CD4-positive, alpha-beta memory T cell (primary cell): ENCODE results near the gene ETV6. TPM values are rescaled to one million over a fixed set of nuclear protein-coding genes. Genes with fewer than 3 reads are reported as not detected.
"Not testable (repeated sequence)": the region's sequence is repeated elsewhere in the genome, so short reads cannot be mapped to it uniquely, and the experiment has no call there.

ENCODE experiments used
- CTCF ChIA-PET: fragments of 350-600 bp; sonication (Branson Sonifier 250); formaldehyde crosslinking; loops from one replicate; lab custom pipeline; 2021; ENCODE audit warnings: inconsistent platforms; ENCODE audit not compliant: partially characterized antibody; lab: Charles Lee
- POLR2A ChIA-PET: fragments of 350-600 bp; sonication (Branson Sonifier 250); formaldehyde crosslinking; loops from one replicate; lab custom pipeline; 2021; ENCODE audit not compliant: partially characterized antibody; lab: Charles Lee
- DNase-seq, 5 donors: peaks; one replicate each; pipeline versions ENCODE4 v3.0.0 to v3.0.0-alpha.2; 2020 to 2022; ENCODE audit warnings: mixed read lengths in 1 of 5
- H3K27ac ChIP-seq: one replicate; pipeline ENCODE4 v1.7.0; 2013; ENCODE audit warnings: low read depth, low read length
- H3K27me3 ChIP-seq: 2 replicates; pipeline ENCODE4 v1.7.0; 2013; ENCODE audit warnings: mild to moderate bottlenecking, low read length, moderate library complexity; ENCODE audit not compliant: insufficient read depth
- H3K36me3 ChIP-seq: 2 replicates; pipeline ENCODE4 v1.7.0; 2013; ENCODE audit warnings: mild to moderate bottlenecking, low read length, moderate library complexity; ENCODE audit not compliant: insufficient read depth
- H3K4me1 ChIP-seq: 2 replicates; pipeline ENCODE4 v1.7.0; 2013; ENCODE audit warnings: mild to moderate bottlenecking, low read length, moderate library complexity; ENCODE audit not compliant: insufficient read depth
- H3K4me3 ChIP-seq, 2 donors: one replicate each; pipeline ENCODE4 v1.7.0; 2013; ENCODE audit warnings: low read length in 2 of 2, mild to moderate bottlenecking in 1 of 2
- H3K9me3 ChIP-seq, 2 donors: one replicate each; pipeline ENCODE4 v1.7.0; 2013; ENCODE audit warnings: low read length in 2 of 2, control low read depth in 1 of 2; ENCODE audit not compliant: control insufficient read depth in 1 of 2
- H3K27ac Mint-ChIP-seq, 7 donors: one replicate each; pipeline ENCODE4 v1.8.0; 2020 to 2021; ENCODE audit warnings: mixed read lengths in 7 of 7, mild to moderate bottlenecking in 6 of 7, inconsistent platforms in 3 of 7, moderate library complexity in 3 of 7
- H3K27me3 Mint-ChIP-seq, 2 donors: one replicate each; pipeline ENCODE4 v1.8.0; 2020 to 2021; ENCODE audit warnings: mixed read lengths in 2 of 2
- H3K36me3 Mint-ChIP-seq, 2 donors: one replicate each; pipeline ENCODE4 v1.8.0; 2020 to 2021; ENCODE audit warnings: mixed read lengths in 2 of 2, inconsistent platforms in 1 of 2, mild to moderate bottlenecking in 1 of 2
- H3K4me1 Mint-ChIP-seq, 4 donors: one replicate each; pipeline ENCODE4 v1.8.0; 2020 to 2021; ENCODE audit warnings: mixed read lengths in 4 of 4, mild to moderate bottlenecking in 1 of 4
- H3K4me3 Mint-ChIP-seq, 8 donors: one replicate each; pipeline ENCODE4 v1.8.0; 2020 to 2021; ENCODE audit warnings: mixed read lengths in 8 of 8, mild to moderate bottlenecking in 7 of 8, moderate library complexity in 6 of 8, inconsistent platforms in 3 of 8
- H3K9me3 Mint-ChIP-seq, 8 donors: one replicate each; pipeline ENCODE4 v1.8.0; 2020 to 2021; ENCODE audit warnings: mixed read lengths in 8 of 8, mild to moderate bottlenecking in 5 of 8, inconsistent platforms in 3 of 8, moderate library complexity in 1 of 8
- intact Hi-C: fragments of 100-400 bp; cut with micrococcal nuclease; formaldehyde crosslinking; loops from one replicate; pipeline ENCODE4 v1.15.1; 2023
- polyA plus RNA-seq, 2 donors: library from polyadenylated mRNA; unstranded; fragments of 300-500 nt; fragmentation: Illumina TruSeq; gene quantifications; one replicate each; pipeline ENCODE4 v1.2.3, GENCODE V29; 2021
- total RNA-seq, 2 experiments: library from RNA; stranded (reverse); gene quantifications; one replicate each; pipeline ENCODE4 v1.2.3, GENCODE V29; 2021

Gene ETV6
- total and polyA plus RNA-seq, 4 experiments from 2014 or later: 3.3 to 43.9 (median 25.7) TPM

DNA sequence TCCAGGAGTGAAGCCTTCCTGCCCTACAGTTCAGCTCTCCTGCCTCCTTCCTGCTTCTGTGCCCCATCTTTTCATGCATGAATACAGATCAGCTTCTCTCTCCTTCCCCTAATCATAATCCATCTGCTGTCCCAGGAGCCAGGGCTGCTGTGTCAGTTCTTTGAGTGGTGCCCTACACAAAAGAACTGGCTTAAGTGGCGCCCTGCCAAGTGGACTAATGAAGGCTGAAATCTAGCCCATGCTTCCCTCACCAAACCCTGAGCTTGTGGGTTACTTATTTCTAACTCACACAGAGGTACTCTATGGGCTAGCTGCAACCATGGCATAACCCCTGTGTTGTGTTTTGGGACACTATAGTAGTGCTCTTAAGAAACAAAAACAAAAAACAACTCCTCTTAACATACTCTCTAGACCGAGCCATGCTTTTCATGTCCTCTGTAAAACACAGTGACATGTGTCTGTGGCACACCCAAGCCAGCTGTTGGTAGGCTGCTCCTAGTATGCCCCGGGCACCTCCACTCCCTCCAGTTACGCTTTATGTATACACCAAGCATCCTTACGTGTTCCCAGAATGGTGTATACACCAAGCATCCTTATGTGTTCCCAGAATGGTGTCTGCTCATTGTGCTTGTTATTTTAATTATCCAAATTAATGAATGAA, 19.3 kb upstream of the ETV6 start:
- Histone ChIP-seq H3K9me3 (no peaks in the 10 kb centered on the region), H3K4me3 (no peak overlapping the region), H3K27me3 (no peaks in the 10 kb centered on the region), H3K36me3 (no peaks in the 10 kb centered on the region), H3K27ac (no peak overlapping the region), H3K4me1 (no peaks in the 10 kb centered on the region)
- CTCF ChIA-PET: interaction anchor here (1.1 to 2.4 kb wide), 4 partner anchors 13 to 403 kb away, joined by 3 to 12 read pairs (median 6); no protein-coding TSS in a partner anchor
- no peak for DNase-seq
- POLR2A ChIA-PET: interaction anchor here (0.7 kb wide), 1 partner anchor 37 kb away, joined by 3 read pairs; no protein-coding TSS in a partner anchor
- Mint-ChIP-seq H3K36me3 (no peaks in the 10 kb centered on the region), H3K4me1 (peaks cover 0 to 4% (median under 1%) of the 10 kb centered on the region in 4 donors), H3K27ac (no peak overlapping the region), H3K4me3 (no peak overlapping the region), H3K27me3 (peaks cover 0 to 1% of the 10 kb centered on the region in 2 donors), H3K9me3 (peaks cover 0 to 2% (median 0%) of the 10 kb centered on the region in 8 donors)
- intact Hi-C loops: no loop called here

DNA sequence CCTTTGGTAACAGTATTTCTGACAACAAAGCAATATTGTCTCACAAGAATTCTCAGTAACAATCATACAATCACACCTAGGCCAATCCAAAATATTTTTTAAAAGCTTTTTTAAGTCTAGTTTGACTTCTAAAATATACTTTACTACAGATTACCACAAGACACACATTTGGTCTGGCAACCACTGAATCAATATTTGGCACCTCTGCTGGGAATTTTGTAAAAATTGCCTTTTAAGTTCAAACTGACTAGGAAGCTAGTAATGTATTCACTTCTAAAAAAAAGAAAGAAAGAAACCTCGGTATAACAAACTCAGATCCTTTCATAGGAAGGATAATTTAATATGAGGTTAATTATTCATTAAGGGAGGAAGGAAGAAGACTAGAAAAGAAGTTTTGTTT, 18.2 kb upstream of the ETV6 start:
- ChIA-PET CTCF (interaction anchor here (1.5 to 1.6 kb wide), 2 partner anchors 50 to 402 kb away, joined by 4 to 8 read pairs; no protein-coding TSS in a partner anchor), POLR2A (no interaction called here)
- H3K27me3 Mint-ChIP-seq: peaks cover 0 to 1% of the 10 kb centered on the region in 2 donors
- Histone ChIP-seq H3K9me3 (no peaks in the 10 kb centered on the region), H3K27ac (no peak overlapping the region), H3K36me3 (no peaks in the 10 kb centered on the region), H3K27me3 (no peaks in the 10 kb centered on the region), H3K4me3 (no peak overlapping the region), H3K4me1 (no peaks in the 10 kb centered on the region)
- no peak overlapping the region for H3K4me3 Mint-ChIP-seq
- H3K9me3 Mint-ChIP-seq: peaks cover 0 to 10% (median 2%) of the 10 kb centered on the region in 8 donors
- intact Hi-C loops: no loop called here
- peaks cover 0 to 4% (median under 1%) of the 10 kb centered on the region in 4 donors for H3K4me1 Mint-ChIP-seq
- H3K27ac Mint-ChIP-seq: no peak overlapping the region
- H3K36me3 Mint-ChIP-seq: no peaks in the 10 kb centered on the region
- DNase-seq: no peak

DNA sequence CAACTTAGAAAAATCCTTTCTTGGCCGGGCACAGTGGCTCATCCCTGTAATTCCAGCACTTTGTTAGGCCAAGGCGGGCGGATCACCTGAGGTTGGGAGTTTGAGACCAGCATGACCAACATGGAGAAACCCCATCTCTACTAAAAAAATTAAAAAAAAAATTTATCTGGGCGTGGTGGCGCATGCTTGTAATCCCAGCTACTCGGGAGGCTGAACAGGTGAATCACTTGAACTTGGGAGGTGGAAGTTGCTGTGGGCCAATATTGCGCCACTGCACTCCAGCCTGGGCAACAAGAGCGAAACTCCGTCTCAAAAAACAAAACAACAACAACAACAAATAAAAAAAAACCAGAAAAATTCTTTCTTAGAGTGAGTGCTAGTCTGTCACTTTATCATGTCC, 17.6 kb upstream of the ETV6 start:
- H3K27me3 Mint-ChIP-seq, H3K27ac Mint-ChIP-seq, H3K9me3 ChIP-seq, H3K9me3 Mint-ChIP-seq, intact Hi-C loops, H3K4me1 Mint-ChIP-seq, H3K4me3 Mint-ChIP-seq, H3K4me1 ChIP-seq, H3K27me3 ChIP-seq, H3K4me3 ChIP-seq, H3K36me3 ChIP-seq, H3K36me3 Mint-ChIP-seq, DNase-seq, H3K27ac ChIP-seq: not testable (repeated sequence)
- CTCF ChIA-PET: interaction anchor here (1.2 to 1.6 kb wide), 3 partner anchors 51 to 401 kb away, joined by 3 to 8 read pairs (median 4); no protein-coding TSS in a partner anchor
- POLR2A ChIA-PET: interaction anchor here (0.9 kb wide), 1 partner anchor 19 kb away, joined by 4 read pairs; no protein-coding TSS in a partner anchor

DNA sequence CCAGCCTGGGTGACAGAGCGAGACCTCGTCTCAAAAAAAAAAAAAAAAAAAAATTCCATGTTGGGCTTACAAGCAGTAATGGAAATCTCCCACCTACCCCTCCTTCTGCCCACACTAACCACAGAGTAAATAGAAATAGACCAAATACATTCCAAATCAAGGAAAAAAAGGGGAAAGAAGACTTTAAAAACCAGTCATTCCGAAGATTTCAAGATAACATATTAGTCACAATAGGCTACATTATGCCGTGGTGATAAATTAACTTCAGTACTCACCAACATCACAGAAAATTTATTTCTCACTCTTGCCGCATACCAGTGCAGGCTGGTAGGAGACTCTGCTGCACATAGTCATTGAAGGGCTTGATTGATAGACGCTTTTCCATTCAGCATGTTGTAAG, 15.5 kb upstream of the ETV6 start:
- POLR2A ChIA-PET: no interaction called here
- CTCF ChIA-PET: no interaction called here
- peaks cover 0 to 10% (median 3%) of the 10 kb centered on the region in 8 donors for H3K9me3 Mint-ChIP-seq

DNA sequence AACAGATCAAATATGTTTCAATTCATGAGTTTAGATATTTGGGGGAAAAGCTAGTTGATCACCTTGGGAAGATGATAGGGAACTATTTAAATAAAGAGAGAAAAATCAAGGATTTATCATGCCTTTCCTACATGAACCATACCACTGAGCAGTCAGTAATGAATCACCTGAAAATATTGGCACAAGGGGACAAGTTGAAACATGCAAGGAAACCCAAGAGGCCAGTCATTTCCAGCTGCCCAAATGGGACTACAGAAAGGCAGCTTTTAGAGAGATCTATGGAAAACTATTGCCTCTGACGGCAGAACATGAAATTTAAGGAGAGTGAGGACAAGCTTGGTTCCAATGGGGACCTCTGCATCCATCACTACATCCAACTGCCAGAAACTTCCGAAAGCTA, 14.1 kb upstream of the ETV6 start:
- Mint-ChIP-seq H3K27ac (peak overlapping the region in 1 of 7 donors; percentile 43), H3K36me3 (no peaks in the 10 kb centered on the region), H3K4me3 (no peak overlapping the region), H3K9me3 (peaks cover 0 to 10% (median 3%) of the 10 kb centered on the region in 8 donors), H3K4me1 (peaks cover 0 to 1% (median 0%) of the 10 kb centered on the region in 4 donors), H3K27me3 (no peaks in the 10 kb centered on the region)
- Histone ChIP-seq H3K27ac (no peak overlapping the region), H3K36me3 (no peaks in the 10 kb centered on the region), H3K9me3 (no peaks in the 10 kb centered on the region), H3K4me1 (no peaks in the 10 kb centered on the region), H3K27me3 (no peaks in the 10 kb centered on the region), H3K4me3 (no peak overlapping the region)
- DNase-seq: no peak
- intact Hi-C loops: no loop called here
- CTCF ChIA-PET: no interaction called here
- POLR2A ChIA-PET: no interaction called here

More for the DNA sequence above, 15.5 kb upstream of the ETV6 start:
- intact Hi-C loops: no loop called here
- Histone ChIP-seq H3K27ac (no peak overlapping the region), H3K4me1 (no peaks in the 10 kb centered on the region), H3K27me3 (no peaks in the 10 kb centered on the region), H3K9me3 (no peaks in the 10 kb centered on the region), H3K4me3 (no peak overlapping the region), H3K36me3 (no peaks in the 10 kb centered on the region)
- Mint-ChIP-seq H3K4me1 (peaks cover 0 to 4% (median under 1%) of the 10 kb centered on the region in 4 donors), H3K4me3 (no peak overlapping the region), H3K27me3 (peaks cover 0 to 1% of the 10 kb centered on the region in 2 donors), H3K27ac (no peak overlapping the region), H3K36me3 (no peaks in the 10 kb centered on the region)
- DNase-seq: no peak

DNA sequence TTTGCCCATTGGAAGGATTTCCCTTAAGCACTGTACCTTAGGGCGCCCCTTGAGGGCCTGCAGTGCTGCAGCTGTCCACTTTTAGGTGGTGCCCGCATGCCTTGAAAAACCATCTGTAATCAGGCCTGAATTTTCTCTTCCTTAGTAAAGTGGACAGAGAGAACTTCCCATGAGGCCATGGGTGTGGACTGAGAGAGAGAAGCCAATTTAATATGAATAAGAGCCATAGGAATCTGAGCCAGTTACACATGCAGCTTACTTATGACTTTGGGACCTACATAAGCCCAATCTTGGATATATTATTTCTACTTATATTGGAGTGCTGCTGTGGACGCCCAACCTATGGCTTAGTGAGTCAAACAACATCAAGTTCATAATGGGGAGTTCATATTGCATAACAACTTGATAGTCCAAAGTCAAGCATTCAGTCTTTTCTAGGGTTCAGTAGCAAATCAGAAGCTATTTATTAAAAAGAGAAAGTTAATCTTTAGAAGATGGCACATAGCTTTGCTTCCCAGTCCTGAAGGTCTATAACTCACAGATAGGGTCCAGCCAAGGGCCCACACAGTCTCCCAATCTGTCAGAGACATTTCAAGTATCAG, 11.1 kb upstream of the ETV6 start:
- Histone ChIP-seq H3K36me3 (no peaks in the 10 kb centered on the region), H3K9me3 (no peaks in the 10 kb centered on the region), H3K4me1 (no peaks in the 10 kb centered on the region), H3K4me3 (no peak overlapping the region), H3K27me3 (no peaks in the 10 kb centered on the region), H3K27ac (no peak overlapping the region)
- peaks cover 0 to 1% (median 0%) of the 10 kb centered on the region in 4 donors for H3K4me1 Mint-ChIP-seq
- H3K9me3 Mint-ChIP-seq: peaks cover 0 to 10% (median 3%) of the 10 kb centered on the region in 8 donors
- ChIA-PET POLR2A (no interaction called here), CTCF (interaction anchor here (1.2 to 1.8 kb wide), 3 partner anchors 16 to 395 kb away, joined by 3 to 4 read pairs (median 3); no protein-coding TSS in a partner anchor)
- intact Hi-C loops: no loop called here
- H3K36me3 Mint-ChIP-seq: no peaks in the 10 kb centered on the region
- no peak for DNase-seq
- no peak overlapping the region for H3K4me3 Mint-ChIP-seq
- no peaks in the 10 kb centered on the region for H3K27me3 Mint-ChIP-seq
- no peak overlapping the region for H3K27ac Mint-ChIP-seq

DNA sequence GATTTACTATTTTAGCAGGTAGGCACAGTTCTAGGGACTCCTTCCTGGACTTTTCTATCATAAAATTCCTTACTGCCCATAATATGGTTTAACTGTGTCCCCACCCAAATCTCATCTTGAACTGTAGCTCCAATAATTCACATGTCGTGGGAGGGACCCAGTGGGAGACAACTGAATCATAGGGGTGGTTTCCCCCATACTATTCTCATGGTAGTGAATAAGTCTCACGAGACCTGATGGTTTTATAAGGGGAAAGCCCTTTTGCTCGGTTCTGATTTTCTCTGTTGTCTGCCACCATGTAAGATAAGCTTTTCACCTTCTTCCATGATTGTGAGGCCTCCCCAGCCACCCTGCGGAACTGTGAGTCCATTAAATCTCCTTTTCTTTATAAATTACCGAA, 10.0 kb upstream of the ETV6 start:
- Mint-ChIP-seq H3K9me3 (peaks cover 0 to 10% (median 3%) of the 10 kb centered on the region in 8 donors), H3K36me3 (no peaks in the 10 kb centered on the region), H3K4me1 (peaks cover 0 to 1% (median 0%) of the 10 kb centered on the region in 4 donors), H3K4me3 (no peak overlapping the region), H3K27ac (no peak overlapping the region), H3K27me3 (no peaks in the 10 kb centered on the region)
- DNase-seq: no peak
- Histone ChIP-seq H3K27me3 (no peaks in the 10 kb centered on the region), H3K4me3 (no peak overlapping the region), H3K36me3 (no peaks in the 10 kb centered on the region), H3K9me3 (no peaks in the 10 kb centered on the region), H3K27ac (no peak overlapping the region), H3K4me1 (no peaks in the 10 kb centered on the region)
- intact Hi-C loops: no loop called here
- POLR2A ChIA-PET: interaction anchor here (0.6 kb wide), 1 partner anchor 41 kb away, joined by 4 read pairs; no protein-coding TSS in a partner anchor
- CTCF ChIA-PET: interaction anchor here (0.9 to 1.8 kb wide), 3 partner anchors 11 to 88 kb away, joined by 3 to 4 read pairs (median 3); no protein-coding TSS in a partner anchor
